Prostate gland (tissue), 2 donors: ENCODE data around the gene C14orf39. TPM values are rescaled to one million over a fixed set of nuclear protein-coding genes. Genes with fewer than 3 reads are reported as not detected.

ENCODE experiments used
- DNase-seq: peaks from one replicate; pipeline ENCODE4 v3.0.0-alpha.2; 2019; ENCODE audit warnings: low spot score
- H3K27ac ChIP-seq, 2 donors: fragments of 200-600 bp; sonication (generic); 2 replicates each; pipeline ENCODE4 v1.5.1; 2017 to 2019
- H3K27me3 ChIP-seq: fragments of 200-600 bp; sonication (generic); replicated peaks from 2 replicates; pipeline ENCODE4 v1.5.1; 2019; ENCODE audit not compliant: insufficient read depth
- H3K36me3 ChIP-seq, 2 donors: fragments of 200-600 bp; sonication (generic); 1 replicate in 1 of 2; 2 replicates in 1 of 2; pipeline versions ENCODE4 v1.5.1 to v1.8.1; 2017 to 2019
- H3K4me1 ChIP-seq: fragments of 200-600 bp; sonication (generic); replicated peaks from 2 replicates; pipeline ENCODE4 v1.5.1; 2019
- H3K4me3 ChIP-seq, 2 donors: fragments of 200-600 bp; sonication (generic); 2 replicates each; pipeline ENCODE4 v1.5.1; 2017 to 2019
- H3K9me3 ChIP-seq: fragments of 200-600 bp; sonication (generic); 2 replicates; pipeline ENCODE4 v1.5.1; 2017
- CTCF ChIP-seq, 4 experiments: fragments of 200-600 bp in 2 of 4; fragments of 450-650 bp in 2 of 4; sonication (generic) in 2 of 4; IDR thresholded peaks; 1 replicate in 3 of 4; 2 replicates in 1 of 4; pipeline ENCODE4 v1.5.1; 2016 to 2019; ENCODE audit warnings: antibody characterized with exemption in 4 of 4, mild to moderate bottlenecking in 2 of 4, moderate library complexity in 2 of 4
- POLR2A ChIP-seq: fragments of 450-650 bp; IDR thresholded peaks from one replicate; pipeline ENCODE4 v1.6.1; 2016; ENCODE audit warnings: antibody characterized with exemption, mild to moderate bottlenecking
- POLR2AphosphoS5 ChIP-seq: sonication (generic); formaldehyde crosslinking; IDR thresholded peaks from one replicate; pipeline ENCODE4 v1.6.1; 2017; ENCODE audit warnings: antibody characterized with exemption
- WGBS: methylation state at CpG from one replicate; pipeline ENCODE4 v1.1.5; 2018; 5-methylcytosine and 5-hydroxymethylcytosine counted together
- intact Hi-C: fragments of 100-400 bp; cut with DNase I; formaldehyde crosslinking; loops from one replicate; pipeline ENCODE4 v1.14.2; 2022
- total RNA-seq, 2 donors: library from RNA; depleted of rRNA; stranded (reverse); fragments of >200 nt; gene quantifications; one replicate each; pipeline ENCODE4 v1.1.0, GENCODE V29; 2016

C14orf39 gene
- total RNA-seq, 2 donors from 2014 or later: 0.41 to 4.7 TPM

GRCh38 chr14:60509438-60510253 lies 23.8 kb upstream of the C14orf39 start:
- H3K4me3 ChIP-seq: peak overlapping the region; percentile 6 to 8
- no peak overlapping the region for H3K27ac ChIP-seq
- 14% methylated on average over 49 of the region's 58 CpGs for WGBS
- intact Hi-C loops: no loop called here
- H3K9me3 ChIP-seq: no peaks in the 10 kb centered on the region
- H3K36me3 ChIP-seq: no peaks in the 10 kb centered on the region
- H3K4me1 ChIP-seq: no peaks in the 10 kb centered on the region
- TF ChIP-seq POLR2A (no peak), POLR2AphosphoS5 (no peak)
- no peak for DNase-seq
- peaks cover 38% of the 10 kb centered on the region for H3K27me3 ChIP-seq

- Histone ChIP-seq H3K4me3 (peak within 1 kb of the TSS; percentile 6 to 8), H3K27me3 (peaks cover 38% of the 10 kb centered on the region), H3K9me3 (no peaks in the 10 kb centered on the region), H3K4me1 (no peaks in the 10 kb centered on the region), H3K27ac (no peak within 1 kb of the TSS), H3K36me3 (no peaks in the 10 kb centered on the region)
- no peak for DNase-seq
- no peak for TF ChIP-seq POLR2AphosphoS5
- TF ChIP-seq POLR2A: no peak
- no peak for TF ChIP-seq CTCF (IDR thresholded peaks at IDR 0.05)
- WGBS: 8% methylated on average over 30 of the region's 55 CpGs
- intact Hi-C loops: no loop called here
Observed at GRCh38 chr14:60508707-60509437, 23.0 kb upstream of the C14orf39 start, which contains the start of gene SIX6. SIX6 (plus strand) TSS chr14:60509146; CDS start chr14:60509399, 253 bp downstream.

DNA sequence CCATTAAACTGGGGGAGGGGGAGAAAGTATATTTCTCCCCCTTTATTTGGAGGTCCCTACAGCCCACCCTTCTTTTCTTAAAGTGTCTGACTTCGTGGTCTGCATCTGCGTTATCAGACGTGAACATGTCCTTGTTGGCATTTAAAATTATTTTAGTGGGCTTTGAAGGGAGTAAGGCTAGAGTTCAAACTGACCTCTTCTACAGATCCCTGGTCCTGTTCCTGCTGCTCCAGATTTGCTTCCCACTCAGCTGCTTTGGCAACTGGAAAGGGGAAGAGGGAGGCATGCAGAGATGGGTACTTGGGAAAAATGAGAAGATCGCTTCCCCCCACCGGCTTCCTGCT lies 22.5 kb upstream of the C14orf39 start:
- Histone ChIP-seq H3K27me3 (peaks cover 38% of the 10 kb centered on the region), H3K4me1 (no peaks in the 10 kb centered on the region), H3K27ac (no peak overlapping the region), H3K9me3 (no peaks in the 10 kb centered on the region), H3K36me3 (no peaks in the 10 kb centered on the region), H3K4me3 (no peak overlapping the region)
- 29% methylated on average over 5 of the region's 5 CpGs for WGBS
- TF ChIP-seq POLR2A (no peak), POLR2AphosphoS5 (no peak), CTCF (IDR thresholded peaks at IDR 0.05) (no peak)
- no peak for DNase-seq
- intact Hi-C loops: no loop called here

DNA sequence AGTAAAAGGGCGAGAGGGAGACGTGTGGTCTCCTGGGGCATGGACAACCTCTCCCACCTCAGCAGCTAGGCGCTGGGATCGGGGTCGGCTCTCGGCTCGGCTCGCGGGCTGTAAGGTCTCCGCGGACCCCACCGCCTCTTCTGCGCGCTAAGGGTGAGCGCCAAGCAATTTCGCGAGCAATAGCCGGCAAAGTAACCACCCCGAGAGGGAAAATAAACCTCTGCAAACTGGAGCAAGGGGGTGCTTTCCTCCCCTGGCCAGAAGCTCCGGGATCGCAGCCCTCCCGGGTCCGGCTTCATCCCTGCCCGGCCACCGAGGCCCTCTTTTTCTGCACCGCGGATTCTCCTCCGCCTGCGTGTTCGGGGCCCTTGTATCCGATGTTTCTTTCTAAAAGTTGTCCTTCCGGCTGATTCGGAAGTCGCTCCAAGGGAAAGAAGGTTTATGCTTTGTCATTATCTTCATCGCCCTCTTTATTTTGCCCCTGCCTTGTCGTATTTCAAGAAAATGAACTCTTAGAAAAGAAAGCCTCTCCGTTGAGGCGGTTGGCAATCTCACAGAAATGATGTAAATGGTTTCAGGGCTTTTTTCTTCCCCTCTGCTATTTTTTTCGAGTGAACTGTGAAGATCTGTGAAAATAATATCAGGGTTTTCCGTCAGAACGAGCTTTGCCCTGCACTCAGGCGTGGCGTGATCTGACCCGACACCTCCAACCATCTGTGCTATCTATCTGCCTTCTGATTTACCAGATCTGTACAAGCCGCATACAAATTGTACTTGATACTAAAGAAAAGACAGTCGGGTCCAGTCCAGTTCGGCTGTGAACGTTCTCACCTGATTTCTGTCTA lies 21.3 kb upstream of the C14orf39 start:
- TF ChIP-seq POLR2AphosphoS5 (no peak), POLR2A (no peak), CTCF (IDR thresholded peaks at IDR 0.05) (no peak)
- Histone ChIP-seq H3K4me3 (no peak overlapping the region), H3K4me1 (no peaks in the 10 kb centered on the region), H3K36me3 (no peaks in the 10 kb centered on the region), H3K27ac (no peak overlapping the region), H3K27me3 (peaks cover 38% of the 10 kb centered on the region), H3K9me3 (no peaks in the 10 kb centered on the region)
- intact Hi-C loops: no loop called here
- DNase-seq: no peak
- WGBS: 14% methylated on average over 48 of the region's 48 CpGs

- WGBS: 23% methylated on average over 17 of the region's 17 CpGs
- Histone ChIP-seq H3K4me1 (no peaks in the 10 kb centered on the region), H3K36me3 (no peaks in the 10 kb centered on the region), H3K4me3 (no peak overlapping the region), H3K9me3 (no peaks in the 10 kb centered on the region), H3K27ac (no peak overlapping the region), H3K27me3 (peaks cover 38% of the 10 kb centered on the region)
- intact Hi-C loops: no loop called here
- no peak for DNase-seq
- TF ChIP-seq CTCF (IDR thresholded peaks at IDR 0.05) (no peak), POLR2A (no peak), POLR2AphosphoS5 (no peak)
Observed at GRCh38 chr14:60506462-60506984, 20.7 kb upstream of the C14orf39 start.
